HFFc6 (cell line): Measurements from ENCODE around the gene MAGOH. TPM values are rescaled to one million over a fixed set of nuclear protein-coding genes. Genes with fewer than 3 reads are reported as not detected.

Source experiments
- DNase-seq: peaks from one replicate; pipeline ENCODE4 v3.0.0-alpha.2; 2018
- H3K27ac Mint-ChIP-seq: 2 replicates; pipeline ENCODE4 v1.8.0; 2020; ENCODE audit warnings: mild to moderate bottlenecking, mixed read lengths
- H3K27me3 Mint-ChIP-seq: 2 replicates; pipeline ENCODE4 v1.8.0; 2021; ENCODE audit warnings: mild to moderate bottlenecking, moderate library complexity, mixed read lengths; ENCODE audit not compliant: insufficient read depth
- H3K36me3 Mint-ChIP-seq: 2 replicates; pipeline ENCODE4 v1.8.0; 2021; ENCODE audit warnings: low read depth, mixed read lengths
- H3K4me1 Mint-ChIP-seq: 2 replicates; pipeline ENCODE4 v1.8.0; 2020; ENCODE audit warnings: low read depth, mixed read lengths
- H3K4me3 Mint-ChIP-seq: 2 replicates; pipeline ENCODE4 v1.8.0; 2020; ENCODE audit warnings: mild to moderate bottlenecking, moderate library complexity, mixed read lengths
- H3K9me3 Mint-ChIP-seq: 2 replicates; pipeline ENCODE4 v1.8.0; 2020; ENCODE audit warnings: mild to moderate bottlenecking, mixed read lengths
- CTCF ChIP-seq: fragments of 200-600 bp; sonication (generic); IDR thresholded peaks from 2 replicates; pipeline ENCODE4 v1.5.0; 2021; ENCODE audit warnings: antibody characterized with exemption, mild to moderate bottlenecking
- total RNA-seq, 6 experiments: library from RNA; stranded (reverse); fragmentation: NEBNext Ultra II Directional; extraction: Animal tissue kit (Norgen Biotek cat#: 25700); gene quantifications; 2 replicates in 1 of 6; 3 replicates in 5 of 6; pipeline ENCODE4 v1.2.3, GENCODE V29; 2021

The MAGOH gene
- total RNA-seq, 6 experiments from 2014 or later, result 34.9 to 54.2 (median 47.1) TPM

- TF ChIP-seq CTCF, result no peak
Measured at GRCh38 chr1:53274541-53275185, 36.3 kb upstream of the MAGOH start.

GRCh38 chr1:53274026-53274425 lies 35.7 kb upstream of the MAGOH start:
- no peaks in the 10 kb centered on the region; the same call in 1 of the 2 replicates for H3K27me3 Mint-ChIP-seq

More at GRCh38 chr1:53274541-53275185, 36.3 kb upstream of the MAGOH start:
- Mint-ChIP-seq H3K27me3 (no peaks in the 10 kb centered on the region; the same call in 1 of the 2 replicates), H3K27ac (no peak overlapping the region), H3K4me3 (no peak overlapping the region), H3K4me1 (no peaks in the 10 kb centered on the region), H3K9me3 (no peaks in the 10 kb centered on the region), H3K36me3 (no peaks in the 10 kb centered on the region)
- no peak for DNase-seq

GRCh38 chr1:53273526-53273925 lies 35.2 kb upstream of the MAGOH start:
- Mint-ChIP-seq H3K4me1 (no peaks in the 10 kb centered on the region), H3K9me3 (no peaks in the 10 kb centered on the region), H3K27me3 (no peaks in the 10 kb centered on the region; the same call in 1 of the 2 replicates), H3K27ac (0 out of 2 replicates have a peak overlapping the region, but pooled peaks have one; percentile 20), H3K36me3 (no peaks in the 10 kb centered on the region), H3K4me3 (no peak overlapping the region)
- no peak for DNase-seq
- no peak for TF ChIP-seq CTCF

More at GRCh38 chr1:53274026-53274425, 35.7 kb upstream of the MAGOH start:
- Mint-ChIP-seq H3K4me1 (no peaks in the 10 kb centered on the region), H3K36me3 (no peaks in the 10 kb centered on the region), H3K9me3 (no peaks in the 10 kb centered on the region), H3K27ac (no peak overlapping the region), H3K4me3 (no peak overlapping the region)
- TF ChIP-seq CTCF, result no peak
- no peak for DNase-seq

GRCh38 chr1:53272349-53272748 lies 34.0 kb upstream of the MAGOH start:
- H3K27ac Mint-ChIP-seq, result no peak overlapping the region
- no peaks in the 10 kb centered on the region for H3K4me1 Mint-ChIP-seq
- H3K4me3 Mint-ChIP-seq, result no peak overlapping the region
- H3K9me3 Mint-ChIP-seq, result no peaks in the 10 kb centered on the region
- H3K27me3 Mint-ChIP-seq, result no peaks in the 10 kb centered on the region; the same call in 1 of the 2 replicates
- DNase-seq, result no peak
- TF ChIP-seq CTCF, result no peak
- no peaks in the 10 kb centered on the region for H3K36me3 Mint-ChIP-seq

- TF ChIP-seq CTCF, result no peak
- H3K27me3 Mint-ChIP-seq, result no peaks in the 10 kb centered on the region; the same call in 1 of the 2 replicates
- H3K27ac Mint-ChIP-seq, result no peak overlapping the region
- H3K36me3 Mint-ChIP-seq, result no peaks in the 10 kb centered on the region
- H3K4me1 Mint-ChIP-seq, result no peaks in the 10 kb centered on the region
- no peak for DNase-seq
- no peaks in the 10 kb centered on the region for H3K9me3 Mint-ChIP-seq
- no peak overlapping the region for H3K4me3 Mint-ChIP-seq
Measured at GRCh38 chr1:53271446-53272090, 33.2 kb upstream of the MAGOH start.
